Measurements from ENCODE around the gene ZNF766. TPM values are rescaled to one million over a fixed set of nuclear protein-coding genes. Genes with fewer than 3 reads are reported as not detected.
"Not testable (repeated sequence)": the region's sequence is repeated elsewhere in the genome, so short reads cannot be mapped to it uniquely, and the experiment has no call there.

ZNF766 gene
- total RNA-seq, 4 donors from 2014 or later = 1.1 to 34.2 (median 6.8) TPM

DNA sequence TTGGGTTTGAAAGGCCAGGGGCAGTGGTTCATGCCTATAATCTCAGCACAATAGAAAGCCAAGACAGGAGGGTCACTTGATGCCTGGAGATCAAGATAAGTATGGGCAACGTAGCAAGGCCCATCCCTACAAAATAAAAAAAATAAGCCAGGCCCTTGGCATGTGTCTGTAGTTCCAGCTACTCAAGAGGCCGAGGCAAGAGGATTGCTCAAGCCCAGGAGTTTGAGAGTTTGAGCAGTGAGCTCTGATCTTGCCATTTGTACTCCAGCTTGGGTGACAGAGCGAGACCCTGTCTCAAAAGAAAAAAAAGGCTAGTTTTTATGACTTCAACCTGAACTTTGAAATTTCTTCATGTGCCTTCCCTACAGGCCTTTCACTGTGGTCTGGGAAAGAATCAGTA, 22.4 kb downstream of the ZNF766 start:
- WGBS, 2 donors (ENCODE audit: low coverage in 1 of 2) = 86 to 97% methylated on average over 2 to 3 of the region's 3 CpGs
- in situ Hi-C loops (cut with MboI; ENCODE audit: low pct_ligation_motif_present in 1 of 4, low pct_unique_long_range_greater_than_20kb in 1 of 4, low sequenced_read_pairs in 3 of 4) (no loop called here), intact Hi-C loops (cut with DNase I; ENCODE audit: low total_unique reads) (no loop called here)
- Histone ChIP-seq H3K9me3 (peaks cover 0 to 11% of the 10 kb centered on the region in 2 donors), H3K36me3 (peaks cover 0 to 47% (median 20%) of the 10 kb centered on the region in 4 donors), H3K27me3 (no peaks in the 10 kb centered on the region), H3K4me1 (peaks cover 0 to 9% (median 4%) of the 10 kb centered on the region in 4 donors), H3K27ac (no peak overlapping the region), H3K4me3 (no peak overlapping the region)
- TF ChIP-seq, protein P1, sequence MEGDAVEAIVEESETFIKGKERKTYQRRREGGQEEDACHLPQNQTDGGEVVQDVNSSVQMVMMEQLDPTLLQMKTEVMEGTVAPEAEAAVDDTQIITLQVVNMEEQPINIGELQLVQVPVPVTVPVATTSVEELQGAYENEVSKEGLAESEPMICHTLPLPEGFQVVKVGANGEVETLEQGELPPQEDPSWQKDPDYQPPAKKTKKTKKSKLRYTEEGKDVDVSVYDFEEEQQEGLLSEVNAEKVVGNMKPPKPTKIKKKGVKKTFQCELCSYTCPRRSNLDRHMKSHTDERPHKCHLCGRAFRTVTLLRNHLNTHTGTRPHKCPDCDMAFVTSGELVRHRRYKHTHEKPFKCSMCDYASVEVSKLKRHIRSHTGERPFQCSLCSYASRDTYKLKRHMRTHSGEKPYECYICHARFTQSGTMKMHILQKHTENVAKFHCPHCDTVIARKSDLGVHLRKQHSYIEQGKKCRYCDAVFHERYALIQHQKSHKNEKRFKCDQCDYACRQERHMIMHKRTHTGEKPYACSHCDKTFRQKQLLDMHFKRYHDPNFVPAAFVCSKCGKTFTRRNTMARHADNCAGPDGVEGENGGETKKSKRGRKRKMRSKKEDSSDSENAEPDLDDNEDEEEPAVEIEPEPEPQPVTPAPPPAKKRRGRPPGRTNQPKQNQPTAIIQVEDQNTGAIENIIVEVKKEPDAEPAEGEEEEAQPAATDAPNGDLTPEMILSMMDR (IDR thresholded peaks at IDR 0.05) = no peak
- TF ChIP-seq EP300 (IDR thresholded peaks at IDR 0.05; ENCODE audit: low read depth) (no peak), POLR2A (IDR thresholded peaks at IDR 0.05) (no peak), POLR2AphosphoS5 (IDR thresholded peaks at IDR 0.05) (no peak)
- no peak for DNase-seq

DNA sequence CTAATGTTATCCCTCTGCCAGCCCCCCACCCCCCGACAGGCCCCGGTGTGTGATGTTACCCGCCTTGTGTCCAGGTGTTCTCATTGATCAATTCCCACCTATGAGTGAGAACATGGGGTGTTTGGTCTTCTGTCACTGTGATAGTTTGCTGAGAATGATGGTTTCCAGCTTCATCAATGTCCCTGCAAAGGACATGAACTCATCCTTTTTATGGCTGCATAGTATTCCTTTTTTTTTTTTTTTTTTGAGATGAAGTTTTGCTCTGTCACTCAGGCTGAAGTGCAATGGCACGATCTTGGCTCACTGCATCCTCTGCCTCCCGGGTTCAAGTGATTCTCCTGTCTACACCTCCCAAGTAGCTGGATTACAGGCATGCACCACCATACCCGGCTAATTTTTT, 23.6 kb downstream of the ZNF766 start:
- intact Hi-C loops (cut with DNase I; ENCODE audit: low total_unique reads); H3K27me3 ChIP-seq: not testable (repeated sequence)
- WGBS, 2 donors (ENCODE audit: low coverage in 1 of 2) = 92 to 98% methylated on average over 6 of the region's 6 CpGs

DNA sequence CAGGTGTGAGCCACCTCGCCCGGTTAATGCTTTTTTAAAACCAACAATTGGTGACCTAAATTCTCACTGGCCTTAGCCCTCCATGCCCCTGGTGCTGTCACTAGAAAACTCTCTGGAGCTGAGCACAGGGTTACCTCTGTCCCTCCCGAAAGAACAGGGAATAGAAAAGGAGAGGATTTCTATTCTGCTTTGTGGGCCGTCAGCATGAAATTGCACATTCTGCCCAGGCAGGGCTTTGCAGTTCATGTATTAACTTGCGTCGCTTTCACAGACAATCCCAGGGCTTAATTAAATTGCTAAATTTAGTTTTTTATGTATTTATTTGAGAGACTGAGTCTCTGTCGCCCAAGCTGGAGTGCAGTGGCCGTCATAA, 27.0 kb downstream of the ZNF766 start:
- in situ Hi-C loops (cut with MboI; ENCODE audit: low pct_ligation_motif_present in 1 of 4, low pct_unique_long_range_greater_than_20kb in 1 of 4, low sequenced_read_pairs in 3 of 4) = no loop called here
- H3K9me3 ChIP-seq = peaks cover 7 to 10% of the 10 kb centered on the region in 2 donors
- peaks cover 0 to 21% (median 9%) of the 10 kb centered on the region in 4 donors for H3K36me3 ChIP-seq
- intact Hi-C loops (cut with DNase I; ENCODE audit: low total_unique reads) = loop anchor here (1.0 kb wide), 1 partner anchor 27 kb away; the partner anchor contains the start of gene ZNF766
- H3K4me1 ChIP-seq = peaks cover 0 to 17% (median 10%) of the 10 kb centered on the region in 4 donors
- H3K27ac ChIP-seq = peak overlapping the region; percentile 78 to 97 (median 93)
- no peak for TF ChIP-seq POLR2AphosphoS5 (IDR thresholded peaks at IDR 0.05)
- no peaks in the 10 kb centered on the region for H3K27me3 ChIP-seq
- H3K4me3 ChIP-seq = peak overlapping the region; percentile 52 to 94 (median 80)
- no peak for DNase-seq
- 0 to 21% methylated on average over 3 to 8 of the region's 8 CpGs for WGBS, 2 donors (ENCODE audit: low coverage in 1 of 2)

More for the DNA sequence above, 23.6 kb downstream of the ZNF766 start:
- peaks cover 0 to 36% (median 18%) of the 10 kb centered on the region in 4 donors for H3K36me3 ChIP-seq
- peaks cover 0 to 11% of the 10 kb centered on the region in 2 donors for H3K9me3 ChIP-seq
- H3K4me3 ChIP-seq; in situ Hi-C loops (cut with MboI; ENCODE audit: low pct_ligation_motif_present in 1 of 4, low pct_unique_long_range_greater_than_20kb in 1 of 4, low sequenced_read_pairs in 3 of 4); H3K27ac ChIP-seq; DNase-seq: not testable (repeated sequence)
- H3K4me1 ChIP-seq = peaks cover 0 to 13% (median 8%) of the 10 kb centered on the region in 4 donors

DNA sequence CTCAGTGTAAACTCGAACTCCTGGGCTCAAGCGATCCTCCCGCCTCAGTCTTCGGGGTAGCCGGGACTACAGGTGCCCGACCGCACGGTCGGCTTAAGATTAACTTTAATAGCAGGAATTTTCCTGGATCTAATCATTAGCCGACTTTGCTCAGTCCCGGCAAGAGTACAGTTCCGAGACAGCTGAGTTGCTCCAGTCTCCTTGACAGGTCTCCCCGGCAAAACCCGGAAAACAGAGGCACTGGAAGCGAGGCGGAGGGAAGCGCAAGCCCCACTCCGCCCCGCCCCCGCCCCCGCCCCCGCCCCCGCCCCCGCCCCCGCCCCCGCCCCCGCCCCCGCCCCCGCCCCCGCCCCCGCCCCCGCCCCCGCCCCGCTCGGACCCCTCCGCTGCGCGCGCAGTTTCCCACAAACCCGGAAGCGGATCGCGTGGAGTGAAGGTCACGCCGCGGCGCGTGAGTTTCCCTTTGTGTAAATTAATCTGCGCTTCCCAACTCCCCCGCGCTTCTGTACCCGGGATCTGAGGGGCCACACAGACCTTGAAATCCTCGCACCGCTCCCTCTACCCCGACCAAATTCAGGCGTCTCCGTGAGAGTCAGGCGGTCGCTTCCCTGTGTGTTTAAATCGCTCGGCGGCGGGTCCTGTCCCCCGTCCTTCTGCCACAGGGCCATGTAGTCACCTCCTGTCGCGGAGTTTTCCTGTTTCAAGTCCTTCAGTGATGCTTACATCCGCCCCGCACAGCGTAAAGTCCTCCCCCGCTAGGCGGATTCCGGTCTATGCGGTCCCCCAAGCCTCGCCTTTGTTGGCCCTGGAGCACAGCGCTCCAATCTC, 27.6 kb downstream of the ZNF766 start, which contains the start of gene ZNF480:
Gene ZNF480, plus strand, starts transcription at position 397 of the 828 bp plus-strand sequence. CDS start 3,244 bp downstream, outside the sequence.
- Histone ChIP-seq H3K27me3 (no peaks in the 10 kb centered on the region), H3K4me1 (peaks cover 0 to 17% (median 10%) of the 10 kb centered on the region in 4 donors), H3K36me3 (peaks cover 0 to 27% (median 13%) of the 10 kb centered on the region in 4 donors), H3K27ac (peak within 1 kb of the TSS; percentile 92 to 97 (median 96)), H3K9me3 (peaks cover 10 to 13% of the 10 kb centered on the region in 2 donors), H3K4me3 (peak within 1 kb of the TSS; percentile 76 to 94 (median 86))
- WGBS, 2 donors (ENCODE audit: low coverage in 1 of 2) = 0 to 1% methylated on average over 2 to 39 of the region's 75 CpGs
- intact Hi-C loops (cut with DNase I; ENCODE audit: low total_unique reads) (loop anchor here (1.0 kb wide), 1 partner anchor 28 kb away; the partner anchor contains the start of gene ZNF766), in situ Hi-C loops (cut with MboI; ENCODE audit: low pct_ligation_motif_present in 1 of 4, low pct_unique_long_range_greater_than_20kb in 1 of 4, low sequenced_read_pairs in 3 of 4) (no loop called here)
- DNase-seq = peak; percentile 89
- peak in 2 of 3 donors; percentile 87 to 89 for TF ChIP-seq POLR2AphosphoS5 (IDR thresholded peaks at IDR 0.05)
- no peak for TF ChIP-seq EP300 (IDR thresholded peaks at IDR 0.05; ENCODE audit: low read depth)
- peak; percentile 75 for TF ChIP-seq POLR2A (IDR thresholded peaks at IDR 0.05)
- TF ChIP-seq, protein P1 (IDR thresholded peaks at IDR 0.05) = peak in 2 of 5 experiments; percentile 8 to 36
